ENCODE data around the gene TPM1.
"Not testable (repeated sequence)": the region's sequence is repeated elsewhere in the genome, so short reads cannot be mapped to it uniquely, and the experiment has no call there.

Gene TPM1

GRCh38 chr15:63041974-63042876 lies at the start of gene TPM1:
TPM1 (plus strand) TSS chr15:63042747; CDS start chr15:63042830, 83 bp downstream.
- no peak for DNase-seq (ENCODE audit: low read depth in 1 of 2, low spot score in 1 of 2)

- DNase-seq (ENCODE audit: low read depth in 1 of 2, low spot score in 1 of 2): no peak
Observed at GRCh38 chr15:62993066-62993465, 49.5 kb upstream of the TPM1 start.

- DNase-seq (ENCODE audit: low read depth in 1 of 2, low spot score in 1 of 2): not testable (repeated sequence)
Observed at GRCh38 chr15:62993632-62994031, 48.9 kb upstream of the TPM1 start.

GRCh38 chr15:62994439-62994838 lies 48.1 kb upstream of the TPM1 start:
- no peak for DNase-seq (ENCODE audit: low read depth in 1 of 2, low spot score in 1 of 2)

- no peak for DNase-seq (ENCODE audit: low read depth in 1 of 2, low spot score in 1 of 2)
Observed at GRCh38 chr15:62994975-62995681, 47.4 kb upstream of the TPM1 start.

GRCh38 chr15:62997441-62997840 lies 45.1 kb upstream of the TPM1 start:
- DNase-seq (ENCODE audit: low read depth in 1 of 2, low spot score in 1 of 2): no peak

- no peak for DNase-seq (ENCODE audit: low read depth in 1 of 2, low spot score in 1 of 2)
Observed at GRCh38 chr15:62998262-62998890, 44.2 kb upstream of the TPM1 start.

GRCh38 chr15:62999178-62999577 lies 43.4 kb upstream of the TPM1 start:
- no peak for DNase-seq (ENCODE audit: low read depth in 1 of 2, low spot score in 1 of 2)

- no peak for DNase-seq (ENCODE audit: low read depth in 1 of 2, low spot score in 1 of 2)
Observed at GRCh38 chr15:62999923-63000561, 42.5 kb upstream of the TPM1 start.

- no peak for DNase-seq (ENCODE audit: low read depth in 1 of 2, low spot score in 1 of 2)
Observed at GRCh38 chr15:63000706-63001105, 41.8 kb upstream of the TPM1 start.

- no peak for DNase-seq (ENCODE audit: low read depth in 1 of 2, low spot score in 1 of 2)
Observed at GRCh38 chr15:63004211-63004610, 38.3 kb upstream of the TPM1 start.

GRCh38 chr15:63006032-63006878 lies 36.3 kb upstream of the TPM1 start:
- DNase-seq (ENCODE audit: low read depth in 1 of 2, low spot score in 1 of 2): no peak

- no peak for DNase-seq (ENCODE audit: low read depth in 1 of 2, low spot score in 1 of 2)
Observed at GRCh38 chr15:63008333-63009049, 34.1 kb upstream of the TPM1 start.

GRCh38 chr15:63010386-63010785 lies 32.2 kb upstream of the TPM1 start:
- no peak for DNase-seq (ENCODE audit: low read depth in 1 of 2, low spot score in 1 of 2)

- DNase-seq (ENCODE audit: low read depth in 1 of 2, low spot score in 1 of 2): no peak
Observed at GRCh38 chr15:63010920-63011693, 31.4 kb upstream of the TPM1 start.

GRCh38 chr15:63012444-63012843 lies 30.1 kb upstream of the TPM1 start:
- DNase-seq (ENCODE audit: low read depth in 1 of 2, low spot score in 1 of 2): no peak

- no peak for DNase-seq (ENCODE audit: low read depth in 1 of 2, low spot score in 1 of 2)
Observed at GRCh38 chr15:63013052-63013808, 29.3 kb upstream of the TPM1 start.

GRCh38 chr15:63014578-63014977 lies 28.0 kb upstream of the TPM1 start:
- DNase-seq (ENCODE audit: low read depth in 1 of 2, low spot score in 1 of 2): no peak
